Inferior parietal cortex (tissue), 1 donor: Measurements from ENCODE around the gene TBCCD1.
A peak's percentile ranks its signal among the peaks of the same experiment; 100 is the strongest.

Source experiments
- DNase-seq: peaks from one replicate; pipeline ENCODE4 v3.0.0-alpha.2; 2016; ENCODE audit errors: extremely low spot score

TBCCD1 gene

DNA sequence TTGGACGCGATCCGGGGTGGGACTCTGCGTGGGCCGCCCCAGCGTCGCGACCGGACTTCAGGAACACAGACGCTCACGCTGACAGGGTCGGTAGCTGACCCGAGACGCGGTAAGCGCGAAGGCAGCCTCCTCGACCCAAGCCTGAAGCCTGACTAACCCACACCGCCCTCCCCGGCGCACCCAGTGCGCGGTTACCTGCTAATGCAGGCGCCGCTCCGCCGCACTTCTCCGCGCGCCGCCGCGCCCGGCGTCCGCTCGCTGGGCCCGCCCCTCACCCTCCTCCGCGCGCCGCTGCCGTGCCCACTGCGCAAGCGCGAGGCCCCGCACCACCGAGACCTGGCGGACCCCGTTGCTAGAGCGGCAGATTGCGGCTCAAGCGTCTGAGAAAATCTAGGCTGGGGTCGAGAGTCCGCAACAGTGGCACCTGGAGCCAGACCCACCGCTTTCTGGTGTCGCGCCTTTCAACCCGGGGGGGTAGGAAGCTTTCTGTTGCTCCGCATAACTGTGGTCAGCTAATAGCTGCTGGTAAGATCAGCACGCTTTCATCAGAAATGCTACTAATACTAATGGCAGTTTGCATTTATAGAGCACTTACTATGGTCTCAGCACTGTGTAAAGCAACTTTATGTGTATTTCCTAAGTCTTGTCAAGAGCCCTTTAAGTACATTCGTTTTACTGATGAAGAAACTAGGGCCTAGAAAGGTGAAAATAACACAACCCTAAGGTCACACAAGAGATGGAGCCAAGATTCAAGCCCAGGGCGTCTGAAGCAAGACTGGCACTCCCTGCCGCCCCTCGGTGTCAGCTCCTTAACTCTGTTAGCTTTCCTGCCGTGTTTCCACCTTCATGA, at the start of gene TBCCD1:
Gene TBCCD1, minus strand, starts transcription at position 268 of the 850 bp plus-strand sequence. CDS start 3,010 bp downstream, outside the sequence.
- peak; percentile 90 for DNase-seq

GRCh38 chr3:186616299-186616617, 49.1 kb upstream of the TBCCD1 start:
- no peak for DNase-seq

- DNase-seq: peak; percentile 95
These were observed 47.7 kb upstream of the TBCCD1 start for GRCh38 chr3:186614597-186615483.

- no peak for DNase-seq
These were observed 47.1 kb upstream of the TBCCD1 start for GRCh38 chr3:186614266-186614596.

DNA sequence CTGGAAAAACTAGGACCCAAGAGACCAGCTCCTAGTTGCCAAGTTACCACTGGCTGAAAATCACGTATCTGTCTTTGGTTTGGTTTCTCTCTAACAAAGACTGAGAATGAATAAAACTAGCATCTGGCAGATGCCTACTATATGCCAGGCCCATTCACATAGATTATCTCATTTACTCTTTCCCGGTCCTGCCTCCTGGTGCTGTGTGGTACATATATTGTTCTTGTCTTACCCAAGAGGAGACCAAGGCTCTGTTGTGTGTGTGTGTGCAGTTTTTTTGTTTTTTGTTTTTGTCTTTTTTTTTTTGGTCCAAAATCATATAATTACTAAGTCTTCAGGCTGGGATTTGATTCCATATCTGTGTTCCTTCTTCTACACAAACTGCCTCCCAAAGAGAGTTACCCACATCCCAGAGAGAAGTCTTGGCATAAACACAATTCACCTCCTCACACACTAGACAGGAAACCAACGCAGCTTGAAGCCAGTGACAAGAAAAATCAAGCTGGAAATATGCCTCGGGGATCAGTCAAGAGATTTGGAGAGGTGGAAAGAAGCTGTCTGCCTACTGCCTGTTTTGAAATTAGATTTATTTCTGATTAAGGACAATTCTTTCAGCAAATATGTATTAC, 46.6 kb upstream of the TBCCD1 start:
- no peak for DNase-seq

DNA sequence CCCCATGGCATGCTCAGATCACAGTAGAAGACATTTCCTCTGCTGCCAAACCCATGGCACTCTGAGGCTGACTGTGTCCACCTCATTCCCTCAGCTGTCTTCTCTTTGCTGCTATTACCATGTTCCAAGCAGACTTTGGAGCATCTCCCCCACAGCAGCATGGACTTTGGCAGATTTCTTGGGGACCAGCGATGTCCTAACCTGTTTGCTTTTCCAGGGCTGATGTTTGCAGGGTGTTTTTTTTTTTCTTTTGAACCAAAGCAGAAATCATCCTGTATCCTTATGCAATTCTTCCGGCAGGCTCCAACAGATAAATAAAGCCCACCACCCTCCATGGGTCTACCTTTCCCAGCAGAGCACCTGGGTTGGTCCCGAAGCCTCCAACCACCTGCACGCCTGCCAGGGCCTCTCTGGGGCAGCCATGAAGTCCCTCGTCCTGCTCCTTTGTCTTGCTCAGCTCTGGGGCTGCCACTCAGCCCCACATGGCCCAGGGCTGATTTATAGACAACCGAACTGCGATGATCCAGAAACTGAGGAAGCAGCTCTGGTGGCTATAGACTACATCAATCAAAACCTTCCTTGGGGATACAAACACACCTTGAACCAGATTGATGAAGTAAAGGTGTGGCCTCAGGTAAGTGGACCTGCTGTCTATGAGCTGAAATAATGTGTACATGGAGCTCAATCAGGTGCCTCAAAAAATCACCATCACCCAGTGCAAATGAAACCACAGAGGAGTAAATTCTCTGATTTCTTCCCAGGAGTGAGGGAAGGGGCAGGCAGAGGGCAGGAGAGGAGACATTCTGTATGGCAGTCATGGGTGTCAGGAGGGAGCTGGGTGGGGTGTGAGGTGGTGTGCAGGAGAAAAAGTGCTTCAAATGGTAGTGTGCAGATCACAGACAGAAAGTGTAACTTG, 45.8 kb upstream of the TBCCD1 start, which contains the start of gene AHSG:
Gene AHSG, plus strand, starts transcription at position 340 of the 916 bp plus-strand sequence. Its CDS starts 82 bp downstream, at position 422.
- DNase-seq: no peak

GRCh38 chr3:186612065-186612464, 44.9 kb upstream of the TBCCD1 start:
- no peak for DNase-seq

GRCh38 chr3:186609247-186609868, 42.2 kb upstream of the TBCCD1 start:
- DNase-seq: no peak

- no peak for DNase-seq
These were observed 41.6 kb upstream of the TBCCD1 start for GRCh38 chr3:186608624-186609215.

DNA sequence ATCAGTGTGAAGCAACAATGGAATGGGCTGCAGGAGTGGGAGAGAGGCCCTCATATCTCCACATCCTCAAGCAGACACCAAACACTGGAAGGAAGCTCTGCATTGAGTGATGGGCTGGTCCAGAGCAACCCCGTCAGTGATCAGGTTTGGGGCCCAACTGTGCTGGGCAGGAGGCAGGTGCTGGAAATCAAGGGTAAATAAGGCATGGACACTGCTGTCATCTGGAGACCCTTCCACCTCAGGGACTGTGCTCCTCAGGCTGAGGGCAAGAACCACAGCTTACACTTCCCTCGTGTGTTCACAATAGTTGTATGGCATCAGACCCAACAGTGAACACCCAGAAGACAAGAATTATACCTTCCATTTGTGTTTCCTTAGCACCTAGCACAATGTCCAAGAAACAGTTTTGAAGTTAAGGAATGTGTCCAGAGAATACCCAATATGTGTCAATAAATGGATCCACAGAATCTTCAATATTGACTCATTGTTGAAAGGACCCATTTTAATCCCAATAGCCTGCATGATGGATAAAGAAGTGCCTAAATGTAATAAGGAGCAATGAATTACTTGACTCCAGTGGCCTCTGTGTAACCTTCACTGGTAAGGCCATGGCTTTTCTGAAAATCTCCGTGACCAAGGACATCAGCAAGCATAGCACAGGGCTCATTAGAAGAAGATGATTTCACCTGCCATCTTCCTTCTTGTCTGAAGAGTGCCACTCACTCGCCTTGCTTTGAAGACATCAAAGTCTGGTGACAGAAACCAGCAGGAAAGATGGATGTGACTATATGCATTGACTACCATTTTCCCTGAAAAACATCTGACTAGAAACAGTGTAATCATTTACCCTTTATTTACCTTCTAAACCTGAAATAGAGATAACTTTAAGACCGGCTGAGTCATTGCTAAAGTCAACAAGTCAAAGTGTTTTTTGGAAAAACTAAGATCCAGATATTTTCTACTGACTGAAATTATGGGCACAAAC, 38.7 kb upstream of the TBCCD1 start:
- DNase-seq: no peak

DNA sequence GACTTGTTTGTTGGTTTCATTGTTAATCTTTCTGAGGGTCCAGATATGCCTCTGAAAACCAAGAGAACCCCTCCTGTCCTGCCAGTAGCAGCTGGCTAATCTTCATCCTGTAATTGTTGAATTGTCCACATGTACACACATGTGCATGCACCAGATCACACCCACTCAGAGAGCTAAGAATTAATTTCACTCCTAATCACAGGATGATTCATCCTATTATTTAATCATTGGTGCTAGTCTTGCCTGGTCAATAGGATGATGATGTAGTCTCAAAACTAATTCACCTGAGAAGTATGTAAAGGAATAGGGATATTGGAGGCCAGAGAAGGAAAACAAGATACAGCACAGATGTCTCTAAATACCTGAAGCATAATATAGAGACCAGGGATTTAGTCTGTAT, 37.9 kb upstream of the TBCCD1 start:
- DNase-seq: no peak

DNA sequence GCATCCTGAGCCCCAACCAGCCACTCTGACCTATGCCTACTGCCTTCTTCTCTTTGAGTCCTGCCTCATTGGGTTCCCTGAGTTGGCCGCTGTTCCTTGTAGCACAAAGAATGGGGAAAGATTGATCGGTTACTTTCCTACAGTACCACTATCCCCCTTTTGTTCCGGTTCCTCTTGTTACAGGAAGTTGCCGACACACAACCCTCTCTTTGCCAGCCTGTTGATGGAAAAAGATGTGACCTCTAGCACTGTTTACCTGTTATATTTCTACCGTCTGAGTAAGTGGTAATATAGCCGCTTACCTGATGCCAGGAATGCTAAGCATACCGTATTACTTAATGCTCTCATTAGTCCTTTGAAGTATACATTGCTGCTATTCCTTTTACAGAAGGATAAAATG, 36.0 kb upstream of the TBCCD1 start:
- DNase-seq: no peak

DNA sequence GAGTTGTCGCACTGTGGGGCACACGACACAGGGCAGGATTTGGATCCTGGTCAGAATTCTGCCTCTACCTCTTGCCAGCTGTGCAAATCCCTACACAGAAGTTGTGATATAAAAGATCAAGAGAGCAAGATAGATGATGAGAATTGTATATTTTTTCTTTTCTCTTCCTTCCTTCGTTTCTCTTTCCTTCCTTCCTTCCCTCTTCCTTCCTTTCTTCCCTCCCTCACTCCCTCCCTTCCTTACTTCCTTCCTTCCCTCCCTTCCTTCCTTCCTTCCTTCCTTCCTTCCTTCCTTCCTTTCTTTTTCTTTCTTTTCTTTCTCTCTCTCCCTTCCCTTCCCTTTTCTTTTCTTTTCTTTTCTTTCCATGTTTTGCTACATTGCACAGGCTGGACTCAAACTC, 33.8 kb upstream of the TBCCD1 start:
- DNase-seq: no peak

- no peak for DNase-seq
These were observed 32.6 kb upstream of the TBCCD1 start for GRCh38 chr3:186599785-186600166.

DNA sequence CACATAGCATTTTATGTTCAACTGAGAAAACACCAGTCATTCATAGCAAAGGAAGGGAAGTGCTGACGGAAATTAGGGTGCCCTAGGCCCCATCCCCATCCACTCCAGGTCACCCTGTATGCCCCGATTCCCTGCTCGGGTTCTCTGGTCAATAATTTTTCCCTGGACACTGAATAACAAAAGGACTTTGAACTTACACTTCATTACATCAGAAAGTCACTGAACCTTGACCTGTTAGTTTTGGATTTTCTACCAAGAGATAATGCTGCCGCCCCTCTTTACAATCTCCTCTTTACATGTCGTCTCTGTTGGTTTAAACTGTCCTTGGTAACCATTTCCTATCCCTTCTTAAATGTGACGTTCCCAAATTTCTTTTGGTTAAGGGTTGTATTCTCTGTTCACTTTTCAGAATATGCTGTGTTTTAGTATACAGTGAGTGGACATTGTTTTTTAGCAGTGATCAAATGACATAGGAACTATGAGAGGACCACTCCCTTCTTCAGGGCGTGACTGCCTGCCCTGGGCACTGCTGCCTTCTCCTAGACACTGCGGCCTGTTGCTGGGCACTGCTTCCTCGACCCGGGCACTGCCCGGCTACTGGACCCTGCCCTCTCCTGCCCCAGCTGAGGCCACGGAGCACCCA, 32.1 kb upstream of the TBCCD1 start:
- DNase-seq: no peak

- DNase-seq: no peak
These were observed 31.6 kb upstream of the TBCCD1 start for GRCh38 chr3:186598794-186599141.

- DNase-seq: no peak
These were observed 31.1 kb upstream of the TBCCD1 start for GRCh38 chr3:186598108-186598784.

DNA sequence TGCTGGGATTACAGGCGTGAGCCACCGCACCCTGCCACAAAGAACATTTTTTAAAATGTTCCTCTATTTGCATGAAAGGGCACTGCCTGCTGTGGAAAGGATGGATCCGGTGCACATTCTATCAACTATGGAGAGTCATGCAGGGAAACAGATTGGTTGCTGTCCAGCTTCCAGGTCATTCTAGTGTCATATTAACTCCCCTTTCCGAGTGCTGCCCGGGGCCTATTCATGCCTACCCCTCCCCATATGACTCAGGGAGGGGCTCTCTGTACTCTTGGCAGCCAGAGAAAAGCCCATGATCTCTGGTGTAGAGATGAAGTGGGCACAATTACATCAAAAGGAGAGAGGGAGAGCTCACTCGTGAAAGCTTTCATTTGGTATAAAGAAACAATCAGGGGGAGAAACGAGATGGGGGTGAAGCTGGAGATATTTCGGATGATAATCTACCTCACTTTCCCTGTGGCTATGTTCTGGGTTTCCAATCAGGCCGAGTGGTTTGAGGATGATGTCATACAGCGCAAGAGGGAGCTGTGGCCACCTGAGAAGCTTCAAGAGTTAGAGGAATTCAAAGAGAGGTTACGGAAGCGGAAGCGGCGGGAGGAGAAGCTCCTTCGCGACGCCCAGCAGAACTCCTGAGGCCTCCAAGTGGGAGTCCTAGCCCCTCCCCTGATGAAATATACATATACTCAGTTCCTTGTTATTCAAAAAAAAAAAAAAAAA, 29.6 kb upstream of the TBCCD1 start:
- DNase-seq: no peak
